Suppressor macrophage (primary cell): Measurements from ENCODE around the gene ZSCAN32.

ENCODE experiments used
- DNase-seq, 4 experiments: peaks; one replicate each; pipeline ENCODE4 v3.0.0-alpha.2; 2020 to 2022
- total RNA-seq, 17 experiments: gene quantifications; one replicate each; lab custom pipeline; 2026; ENCODE audit warnings: mixed read lengths in 6 of 17, inconsistent platforms in 3 of 17; lab: John Stamatoyannopoulos, UW

Gene ZSCAN32
- total RNA-seq = 3.4 to 15.1 (median 12.5) reads per million in 17 experiments

DNA sequence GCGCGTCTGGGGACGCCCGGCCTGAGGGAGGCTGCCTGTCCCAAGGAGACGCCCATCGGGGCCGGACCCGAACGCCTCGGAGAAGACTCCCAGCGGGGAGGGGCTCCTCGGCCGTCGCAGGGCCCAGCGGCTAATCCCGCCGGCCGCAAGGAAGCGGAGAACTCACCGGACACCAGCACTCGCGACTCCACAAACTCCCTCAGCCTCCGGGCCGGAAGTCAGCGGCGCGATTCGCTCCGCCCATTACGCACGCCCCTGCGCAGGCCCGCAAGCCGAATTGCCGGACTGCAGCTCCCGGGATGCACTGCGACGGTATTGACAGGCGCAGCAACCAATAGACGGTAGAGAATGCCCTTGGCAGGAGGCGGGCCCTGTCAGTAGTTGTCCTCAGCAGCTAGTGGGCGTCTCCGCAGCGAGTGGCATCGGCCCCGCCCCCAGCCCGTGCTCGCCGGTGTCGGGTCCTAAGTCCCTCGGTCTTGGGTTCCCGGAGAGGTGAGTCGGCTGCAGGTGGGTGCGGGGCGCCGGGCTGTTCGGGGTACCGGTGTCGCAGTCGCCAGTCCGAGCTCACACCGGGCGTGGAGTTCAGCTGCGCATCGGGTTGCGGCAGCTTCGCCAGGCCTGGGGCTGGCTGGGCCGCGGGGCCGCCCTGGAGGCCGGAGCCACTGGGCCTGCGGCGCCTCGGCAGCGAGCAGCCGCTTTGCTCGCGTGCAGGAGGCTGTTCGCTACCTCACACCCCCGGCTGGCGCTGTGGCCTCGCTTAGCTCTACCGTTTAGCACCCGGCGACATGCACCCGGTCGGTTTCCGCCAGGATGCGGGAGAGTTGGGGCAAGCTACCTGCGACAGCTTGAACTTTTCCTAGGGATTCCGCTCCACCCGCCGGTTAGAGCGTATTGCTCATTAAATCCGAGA, at the start of gene ZSCAN32, which contains the start of gene ZNF174:
ZSCAN32 (minus strand) TSS at position 226 of the 910 bp plus-strand sequence. CDS start 3,447 bp downstream, outside the sequence.
ZNF174 (plus strand) TSS at position 437 of the 910 bp plus-strand sequence. CDS start 790 bp downstream, outside the sequence.
- peak; percentile 98 to 99 (median 99) for DNase-seq

GRCh38 chr16:3444032-3444388, 43.2 kb upstream of the ZSCAN32 start:
- peak; percentile 76 to 91 (median 86) for DNase-seq

DNA sequence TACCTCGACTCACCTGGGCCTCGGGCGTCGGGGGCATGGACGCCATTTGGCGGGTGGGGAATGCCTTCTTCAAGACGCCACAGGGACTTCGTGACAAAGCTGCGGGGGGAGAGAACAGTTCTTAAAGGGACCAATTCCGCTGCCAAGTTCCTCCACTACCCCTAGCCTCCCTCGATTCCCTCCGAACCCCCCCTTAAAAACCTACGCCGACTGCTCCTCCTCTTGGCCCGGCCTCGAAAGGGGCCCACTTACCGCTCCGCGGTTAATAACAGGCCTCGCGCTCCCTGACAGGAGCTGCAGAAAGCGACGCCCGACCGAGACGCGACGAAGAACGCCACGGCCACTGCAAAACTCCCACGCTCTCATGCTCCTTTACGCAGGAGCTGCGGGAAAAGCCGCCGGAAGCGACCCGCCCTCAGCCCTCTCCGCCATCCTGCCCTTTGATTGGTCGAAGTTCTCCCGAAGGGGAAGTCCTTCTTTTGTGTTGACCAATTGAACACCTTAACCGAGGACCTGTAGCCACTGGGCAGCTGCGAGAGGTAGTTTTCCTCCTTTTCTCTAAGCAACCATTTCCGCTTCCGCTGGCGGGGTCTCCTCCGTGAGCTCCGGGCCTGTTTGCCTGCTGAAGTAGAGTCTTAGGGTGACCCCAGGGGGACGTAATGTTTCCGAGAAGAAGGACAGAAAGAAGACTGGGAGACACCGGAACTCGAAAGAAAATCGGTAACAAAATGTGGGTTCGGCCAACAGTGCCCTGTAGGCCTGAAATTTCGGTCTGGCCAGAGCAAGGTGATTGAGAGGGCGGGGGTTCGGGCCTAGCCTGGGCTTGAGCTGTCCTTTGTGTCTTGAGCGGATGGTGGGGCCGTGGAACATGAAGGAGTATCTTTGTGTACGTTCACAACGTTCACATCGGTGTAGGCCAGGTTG, 42.6 kb upstream of the ZSCAN32 start, which contains the start of the genes NAA60 and ZNF597:
NAA60 (plus strand) TSS at position 573 of the 924 bp plus-strand sequence. CDS start 32,548 bp downstream, outside the sequence.
ZNF597 (minus strand) TSS at position 397 of the 924 bp plus-strand sequence; CDS start at position 46, 351 bp downstream.
- DNase-seq = peak; percentile 87 to 96 (median 92)

GRCh38 chr16:3439637-3440036, 38.8 kb upstream of the ZSCAN32 start:
- no peak for DNase-seq

DNA sequence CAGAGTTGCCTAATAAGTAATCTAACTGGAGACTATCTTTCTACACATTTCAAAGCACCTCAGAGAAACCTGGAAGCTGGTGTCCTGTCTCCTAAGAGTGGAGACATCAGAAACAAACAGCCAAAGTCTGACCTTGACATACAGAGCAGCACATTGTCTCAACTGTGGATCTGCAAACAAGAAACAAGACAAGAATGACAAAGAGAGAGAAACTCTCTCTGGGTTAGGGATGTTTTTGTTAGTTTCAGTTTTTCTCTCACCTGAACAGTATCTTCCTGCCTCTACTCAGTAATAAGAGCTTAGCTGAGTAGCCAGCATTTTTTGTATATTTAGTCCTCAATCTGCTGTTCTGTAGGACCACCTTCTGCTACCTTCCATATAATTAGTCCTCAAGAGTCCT, 33.6 kb upstream of the ZSCAN32 start:
- no peak for DNase-seq

DNA sequence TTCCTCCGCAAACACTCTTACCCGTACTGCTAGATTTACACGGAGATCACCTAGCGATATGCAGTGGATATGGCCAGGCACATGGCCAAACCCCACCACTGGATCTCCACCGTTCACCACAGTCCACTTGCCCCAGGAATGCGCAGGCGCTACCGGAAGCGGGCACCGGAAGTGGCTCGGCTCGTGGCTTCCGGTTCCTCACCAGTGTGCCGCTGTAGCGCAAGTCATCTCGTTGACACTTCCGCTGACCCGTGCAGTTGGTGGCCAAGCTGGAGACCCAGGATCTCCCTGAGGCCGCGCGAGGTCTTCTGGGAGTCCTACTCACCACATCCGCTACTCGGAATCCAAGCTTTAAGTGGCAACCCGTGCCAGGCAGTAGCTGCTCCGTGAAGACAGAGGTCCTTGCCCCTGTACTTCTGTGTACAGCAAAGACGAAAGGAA, 31.0 kb upstream of the ZSCAN32 start:
- DNase-seq = peak; percentile 59 to 80 (median 71)

DNA sequence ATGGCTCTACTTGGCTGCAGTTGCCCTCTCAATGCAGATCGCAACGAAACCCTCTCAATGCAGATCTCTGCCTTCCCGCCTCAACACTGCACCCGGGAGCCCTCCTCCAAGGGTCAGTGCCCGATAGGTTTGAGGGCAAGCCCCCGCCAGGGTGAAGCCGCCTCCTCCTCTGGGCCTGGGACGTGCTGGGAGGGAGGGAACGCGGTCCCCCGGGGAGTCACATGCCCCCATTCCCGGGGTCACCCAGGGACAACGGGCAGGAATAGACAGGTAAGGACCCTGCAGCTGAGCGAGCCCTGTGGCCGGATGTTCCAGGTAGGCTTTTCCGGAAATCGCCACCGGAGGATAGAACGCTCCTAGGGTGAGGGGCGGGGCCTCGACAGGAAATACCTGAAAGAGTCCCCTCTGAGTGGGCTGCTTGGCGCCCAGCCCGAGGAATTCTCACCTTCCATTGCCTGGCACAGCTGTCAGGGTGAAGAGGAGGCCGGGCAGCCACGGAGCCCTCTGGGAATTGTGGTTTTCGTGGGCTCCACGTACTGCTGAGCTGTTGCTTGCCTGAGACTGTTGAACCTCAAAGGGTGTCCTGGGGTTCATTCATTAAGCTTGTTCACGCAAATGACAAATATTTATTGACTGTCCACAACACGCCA, 13.1 kb upstream of the ZSCAN32 start:
- no peak for DNase-seq

- DNase-seq = no peak
Measured at GRCh38 chr16:3408561-3409197, 7.9 kb upstream of the ZSCAN32 start.

DNA sequence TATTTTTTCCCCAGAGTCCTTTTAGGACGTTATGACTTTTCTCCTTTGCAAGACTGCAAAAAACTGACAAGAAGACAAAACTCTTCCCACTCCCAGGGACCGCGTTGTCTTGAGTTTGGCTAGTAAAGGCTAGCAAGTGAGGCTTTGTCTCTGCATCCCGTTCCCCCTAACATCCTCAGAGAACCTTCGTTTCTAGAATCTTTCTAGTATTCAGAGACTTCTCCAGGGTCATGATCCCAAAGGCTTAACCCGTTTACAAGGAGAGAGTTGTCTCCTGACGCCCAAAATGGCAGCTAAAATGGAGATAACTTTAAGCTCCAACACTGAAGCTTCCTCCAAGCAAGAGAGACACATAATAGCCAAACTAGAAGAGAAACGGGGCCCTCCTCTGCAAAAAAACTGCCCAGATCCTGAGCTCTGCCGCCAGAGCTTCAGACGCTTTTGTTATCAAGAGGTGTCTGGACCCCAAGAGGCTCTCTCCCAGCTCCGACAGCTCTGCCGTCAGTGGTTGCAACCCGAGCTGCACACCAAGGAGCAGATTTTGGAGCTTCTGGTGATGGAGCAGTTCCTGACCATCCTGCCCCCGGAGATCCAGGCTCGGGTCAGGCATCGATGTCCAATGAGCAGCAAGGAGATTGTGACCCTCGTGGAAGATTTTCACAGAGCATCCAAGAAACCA, 1.1 kb upstream of the ZSCAN32 start:
- peak in 3 of 4 experiments; percentile 7 to 27 (median 15) for DNase-seq

DNA sequence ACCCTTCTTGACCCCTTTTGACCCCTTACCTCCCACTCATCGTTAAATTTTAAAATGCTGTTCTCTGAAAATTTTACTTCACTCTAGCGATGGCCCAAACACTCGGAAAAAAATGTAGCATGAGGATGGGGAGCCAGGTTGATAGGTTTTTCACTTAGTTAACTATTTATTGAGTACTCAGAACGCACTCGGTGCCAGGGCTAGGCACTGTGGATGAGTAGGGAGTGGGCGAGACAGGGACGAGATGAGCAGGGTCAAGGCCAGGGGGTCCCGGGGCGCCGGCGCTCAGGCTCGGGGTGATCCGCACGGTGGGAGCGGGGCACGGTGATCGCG, 392 bp downstream of the ZSCAN32 start:
- peak in 1 of 4 experiments; percentile 7 for DNase-seq

DNA sequence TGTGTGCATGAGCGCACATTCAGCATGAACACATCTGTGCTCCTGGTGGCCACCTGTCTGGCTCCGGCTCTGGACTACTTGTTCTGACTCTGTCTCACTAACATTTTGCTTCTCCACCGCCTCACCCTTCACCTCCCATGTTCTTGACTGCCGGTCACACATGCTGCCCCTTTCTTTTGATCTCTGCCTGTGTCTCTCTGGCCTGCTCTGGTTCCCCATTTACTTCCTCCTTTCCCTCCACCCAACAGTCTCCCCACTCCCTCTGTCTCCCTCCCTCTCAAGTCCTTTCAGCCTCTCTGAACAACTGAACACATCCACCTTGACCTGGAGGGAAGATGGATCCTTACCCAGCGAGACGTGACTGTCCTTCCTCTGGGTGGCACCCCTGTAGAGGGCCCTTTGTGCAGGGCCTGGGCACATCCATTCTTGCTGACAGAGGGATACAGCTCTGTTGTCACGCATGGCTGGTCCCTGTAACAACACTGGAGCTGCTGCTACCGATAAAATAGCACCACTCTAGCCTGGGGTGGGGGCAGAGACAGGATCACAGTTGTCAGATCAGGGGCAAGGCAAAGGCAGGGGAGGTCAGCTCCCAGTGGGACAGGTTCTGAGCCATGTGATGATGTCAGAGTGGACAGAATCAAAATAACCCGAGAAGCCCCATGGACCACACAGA, 11.0 kb downstream of the ZSCAN32 start:
- no peak for DNase-seq

DNA sequence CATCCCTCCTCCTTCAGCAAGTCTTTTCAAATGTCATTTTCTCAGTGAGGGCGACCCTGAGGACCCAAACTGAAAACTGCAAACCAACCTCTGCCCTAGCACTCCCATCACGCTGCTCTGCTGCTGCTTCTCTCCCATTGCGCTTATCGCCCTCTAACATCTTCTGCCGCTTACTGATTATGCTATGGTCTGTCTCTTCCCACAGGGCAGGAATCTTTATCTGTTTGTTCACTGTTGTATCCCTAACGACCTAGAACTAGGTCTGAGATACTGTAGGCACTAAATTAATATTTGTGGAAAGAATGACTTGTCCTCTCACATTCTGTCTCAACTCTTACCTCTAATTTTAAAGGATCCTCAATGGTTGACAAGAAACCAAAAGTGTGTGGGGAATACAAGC, 12.5 kb downstream of the ZSCAN32 start:
- DNase-seq = no peak

GRCh38 chr16:3383045-3383448, 17.8 kb downstream of the ZSCAN32 start:
- no peak for DNase-seq

DNA sequence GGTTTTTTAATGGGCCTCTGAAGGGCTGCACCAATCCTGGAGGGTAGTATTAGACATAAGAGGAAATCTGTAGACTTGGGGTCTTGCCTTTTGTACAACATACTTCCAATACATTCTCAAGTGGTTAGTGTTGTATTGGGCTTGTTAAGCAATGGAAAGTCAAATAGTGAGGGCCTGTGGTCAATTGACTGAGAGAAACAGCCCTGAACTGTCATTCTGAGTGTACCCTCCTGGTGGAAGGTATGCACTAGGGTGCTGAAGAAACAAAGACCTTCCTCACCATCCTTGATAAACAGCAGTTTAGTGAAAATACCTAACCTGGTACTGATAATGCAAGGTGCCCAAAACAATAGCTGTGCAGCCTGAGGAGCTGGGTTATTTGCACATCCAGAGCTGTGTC, 22.9 kb downstream of the ZSCAN32 start:
- DNase-seq = no peak

- no peak for DNase-seq
Measured at GRCh38 chr16:3375680-3376079, 25.1 kb downstream of the ZSCAN32 start.

DNA sequence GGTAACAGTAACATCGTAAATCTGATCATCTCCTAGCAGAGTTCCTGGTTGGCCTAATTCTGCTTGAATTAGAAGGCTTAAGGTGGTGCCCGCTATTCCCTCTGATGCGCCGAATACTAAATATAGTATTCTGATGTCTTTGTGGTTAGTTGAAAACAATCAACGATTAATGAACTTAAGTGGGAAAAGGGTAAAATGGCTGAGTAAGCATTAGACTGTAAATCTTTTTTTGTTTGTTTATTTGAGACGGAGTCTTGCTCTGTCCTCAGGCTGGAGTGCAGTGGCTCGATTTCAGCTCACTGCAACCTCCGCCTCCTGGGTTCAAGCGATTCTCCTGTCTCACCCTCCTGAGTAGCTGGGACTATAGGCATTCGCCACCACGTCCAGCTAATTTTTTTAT, 31.7 kb downstream of the ZSCAN32 start:
- DNase-seq = no peak

DNA sequence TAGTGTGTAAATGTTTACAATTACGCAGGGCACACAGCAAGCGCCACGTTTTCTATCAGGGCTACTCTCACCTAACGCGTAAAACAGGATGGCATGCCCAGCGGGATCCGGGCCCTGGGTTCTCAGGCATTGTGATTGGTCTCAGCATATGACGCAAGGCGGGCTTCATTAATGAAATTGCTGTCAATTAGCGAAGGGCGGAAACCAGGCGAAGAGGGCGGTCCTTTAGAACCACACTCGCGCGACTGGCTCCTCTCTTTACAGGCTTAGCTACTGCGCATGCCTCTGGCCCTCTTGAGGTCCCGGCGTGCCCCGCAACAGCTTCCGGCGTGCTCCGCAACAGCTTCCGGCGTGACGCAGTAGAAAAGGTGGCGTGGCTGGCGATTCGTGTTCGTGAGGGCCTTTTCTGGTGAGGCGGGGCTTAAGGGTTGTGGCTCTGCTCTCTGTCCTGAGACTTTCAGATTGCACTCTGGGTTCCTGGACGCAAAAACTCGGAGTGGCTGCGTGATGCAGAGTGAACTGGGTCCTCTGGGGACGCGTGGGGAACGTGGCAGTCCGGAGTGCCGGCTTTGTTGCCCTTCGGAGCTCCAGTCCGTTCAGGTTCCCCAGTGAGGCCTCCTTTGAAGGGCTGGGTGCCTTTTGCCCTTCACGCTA, 35.9 kb downstream of the ZSCAN32 start:
- DNase-seq = peak; percentile 77 to 86 (median 82)

DNA sequence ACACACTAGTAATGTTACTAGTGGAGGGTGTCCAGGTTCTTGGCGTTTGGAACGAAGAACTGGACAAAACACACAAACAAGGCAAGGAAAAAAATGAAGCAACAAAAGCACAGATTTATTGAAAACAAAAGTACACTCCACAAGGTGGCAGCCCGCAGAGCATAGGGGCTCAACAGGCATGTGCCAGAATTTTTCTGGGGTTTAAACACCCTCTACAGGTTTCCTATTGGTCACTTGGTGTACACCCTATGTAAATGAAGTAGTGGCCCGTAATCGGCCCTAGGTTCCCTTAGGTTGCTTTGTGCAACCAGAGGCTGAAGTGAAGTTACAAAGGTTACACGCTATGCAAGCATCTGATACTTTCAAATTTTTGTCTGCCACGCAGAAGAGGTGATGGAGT, 37.0 kb downstream of the ZSCAN32 start:
- DNase-seq = no peak

GRCh38 chr16:3362931-3363330, 37.9 kb downstream of the ZSCAN32 start:
- no peak for DNase-seq

- DNase-seq = no peak
Measured at GRCh38 chr16:3358871-3359270, 41.9 kb downstream of the ZSCAN32 start.
